IMR-90 (cell line): ENCODE measurements around the gene PLD2. TPM values are rescaled to one million over a fixed set of nuclear protein-coding genes. Genes with fewer than 3 reads are reported as not detected.

Experiments used
- ATAC-seq: fragments of 200-7000 bp; cut with Tn5 transposase; 2 replicates; pipeline ENCODE4 v1.9.1; 2020; ENCODE audit warnings: low read depth, mild to moderate bottlenecking, moderate library complexity
- BruUV-seq: library from RNA; stranded (reverse); fragments of 400-500 nt; replicated peaks from 2 replicates; lab custom pipeline; 2021; lab: Mats Ljungman, UMichigan
- CTCF ChIA-PET: fragments of 300-600 bp; formaldehyde crosslinking; extraction: SDS; loops from one replicate; lab custom pipeline; 2021; ENCODE audit warnings: antibody characterized with exemption; lab: Yijun Ruan, JAX
- POLR2A ChIA-PET: fragments of 300-600 bp; sonication (Branson Sonifier 250); formaldehyde crosslinking; loops from one replicate; lab custom pipeline; 2022; ENCODE audit warnings: antibody characterized with exemption; ENCODE audit not compliant: unreplicated experiment; lab: Charles Lee
- DNase-seq: peaks from one replicate; pipeline ENCODE4 v3.0.0; 2013
- H2AFZ ChIP-seq: replicated peaks from 2 replicates; pipeline ENCODE3; 2013; ENCODE audit warnings: low read length, mild to moderate bottlenecking; ENCODE audit not compliant: poor library complexity
- H2AK5ac ChIP-seq: 2 replicates; pipeline ENCODE4 v1.6.1; 2013; ENCODE audit warnings: low read depth, low read length, inconsistent platforms
- H2AK9ac ChIP-seq: replicated peaks from 2 replicates; pipeline ENCODE3; 2013; ENCODE audit warnings: mild to moderate bottlenecking, low read depth, low read length, moderate library complexity; ENCODE audit not compliant: poor library complexity
- H2BK120ac ChIP-seq: 2 replicates; pipeline ENCODE4 v1.6.1; 2013; ENCODE audit warnings: low read depth, low read length, inconsistent platforms
- H2BK15ac ChIP-seq: 3 replicates; pipeline ENCODE4 v1.6.1; 2013; ENCODE audit warnings: low read depth, low read length, inconsistent platforms
- H2BK20ac ChIP-seq: 2 replicates; pipeline ENCODE4 v1.6.1; 2013; ENCODE audit warnings: low read depth, mild to moderate bottlenecking, inconsistent platforms, low read length, moderate library complexity
- H2BK5ac ChIP-seq: 2 replicates; pipeline ENCODE4 v1.6.1; 2013; ENCODE audit warnings: mild to moderate bottlenecking, low read depth, low read length, inconsistent platforms; ENCODE audit not compliant: poor library complexity, severe bottlenecking
- H3K14ac ChIP-seq: replicated peaks from 2 replicates; pipeline ENCODE4 v1.6.1; 2013; ENCODE audit warnings: low read depth, low read length, inconsistent platforms
- H3K18ac ChIP-seq: 2 replicates; pipeline ENCODE4 v1.6.1; 2013; ENCODE audit warnings: low read depth, low read length, control low read depth
- H3K23ac ChIP-seq: 2 replicates; pipeline ENCODE4 v1.6.1; 2013; ENCODE audit warnings: low read depth, low read length, inconsistent platforms
- H3K27ac ChIP-seq: 2 replicates; pipeline ENCODE4 v1.5.1; 2013; ENCODE audit warnings: mild to moderate bottlenecking, control low read depth, low read length; ENCODE audit not compliant: insufficient read depth
- H3K27me3 ChIP-seq: 2 replicates; pipeline ENCODE4 v1.6.1; 2013; ENCODE audit warnings: low read length; ENCODE audit not compliant: control insufficient read depth, insufficient read depth
- H3K36me3 ChIP-seq: 2 replicates; pipeline ENCODE4 v1.6.1; 2013; ENCODE audit warnings: low read length, mixed read lengths; ENCODE audit not compliant: control insufficient read depth, insufficient read depth
- H3K4ac ChIP-seq: 2 replicates; pipeline ENCODE4 v1.6.1; 2013; ENCODE audit warnings: low read depth, low read length, inconsistent platforms
- H3K4me1 ChIP-seq: 2 replicates; pipeline ENCODE4 v1.6.1; 2013; ENCODE audit warnings: low read length, mixed read lengths; ENCODE audit not compliant: control insufficient read depth, insufficient read depth
- H3K4me2 ChIP-seq: 2 replicates; pipeline ENCODE4 v1.6.1; 2013; ENCODE audit warnings: low read depth, mild to moderate bottlenecking, control low read depth, low read length, moderate library complexity
- H3K4me3 ChIP-seq: 2 replicates; pipeline ENCODE4 v1.5.1; 2013; ENCODE audit warnings: low read depth, mild to moderate bottlenecking, control low read depth, low read length, moderate library complexity; ENCODE audit not compliant: insufficient read depth
- H3K56ac ChIP-seq: 2 replicates; pipeline ENCODE4 v1.6.1; 2013; ENCODE audit warnings: low read length, inconsistent platforms; ENCODE audit not compliant: insufficient read depth; ENCODE audit errors: extremely low read depth
- H3K79me1 ChIP-seq, 2 experiments: 2 replicates each; pipeline ENCODE4 v1.6.1; 2013; ENCODE audit warnings: low read length in 2 of 2, inconsistent platforms in 1 of 2, low read depth in 1 of 2
- H3K9ac ChIP-seq: 2 replicates; pipeline ENCODE4 v1.6.1; 2013; ENCODE audit warnings: low read depth, low read length, control low read depth
- H3K9me1 ChIP-seq: 2 replicates; pipeline ENCODE4 v1.6.1; 2013; ENCODE audit warnings: low read length, inconsistent platforms; ENCODE audit not compliant: insufficient read depth
- H3K9me3 ChIP-seq: 2 replicates; pipeline ENCODE4 v1.6.1; 2013; ENCODE audit warnings: low read length; ENCODE audit not compliant: control insufficient read depth, insufficient read depth
- H4K20me1 ChIP-seq: 2 replicates; pipeline ENCODE4 v1.6.1; 2013; ENCODE audit warnings: low read length, inconsistent platforms; ENCODE audit not compliant: insufficient read depth
- H4K5ac ChIP-seq: 2 replicates; pipeline ENCODE4 v1.6.1; 2013; ENCODE audit warnings: mild to moderate bottlenecking, low read depth, low read length, control low read depth
- H4K8ac ChIP-seq, 2 experiments: 2 replicates each; pipeline ENCODE4 v1.6.1; 2013; ENCODE audit warnings: low read depth in 2 of 2, low read length in 2 of 2, control low read depth in 1 of 2, inconsistent platforms in 1 of 2
- H4K91ac ChIP-seq: 2 replicates; pipeline ENCODE4 v1.6.1; 2013; ENCODE audit warnings: low read depth, low read length, inconsistent platforms; ENCODE audit not compliant: insufficient read depth
- BHLHE40 ChIP-seq: fragments of 150-350 bp; IDR thresholded peaks from 2 replicates; pipeline ENCODE4 v1.6.1; 2016; ENCODE audit warnings: mild to moderate bottlenecking, low read depth, low read length
- CEBPB ChIP-seq: IDR thresholded peaks from 2 replicates; pipeline ENCODE4 v1.6.1; 2012; ENCODE audit warnings: low read depth, low read length, improper control_type of control experiment
- CHD1 ChIP-seq: IDR thresholded peaks from 2 replicates; pipeline ENCODE4 v1.6.1; 2012; ENCODE audit warnings: low read depth, low read length, improper control_type of control experiment
- FOS ChIP-seq: fragments of 150-350 bp; IDR thresholded peaks from 2 replicates; pipeline ENCODE4 v1.6.1; 2016; ENCODE audit warnings: low read depth, low read length
- MAFK ChIP-seq: IDR thresholded peaks from 2 replicates; pipeline ENCODE4 v1.6.1; 2012; ENCODE audit warnings: low read depth, low read length, improper control_type of control experiment
- MAZ ChIP-seq: IDR thresholded peaks from 2 replicates; pipeline ENCODE4 v1.6.1; 2012; ENCODE audit warnings: low read depth, mild to moderate bottlenecking, low read length, improper control_type of control experiment, moderate library complexity, borderline replicate concordance
- POLR2A ChIP-seq: IDR thresholded peaks from 2 replicates; pipeline ENCODE4 v1.6.1; 2012; ENCODE audit warnings: mild to moderate bottlenecking, low read depth, low read length
- RAD21 ChIP-seq: IDR thresholded peaks from 2 replicates; pipeline ENCODE4 v1.6.1; 2012; ENCODE audit warnings: low read length, improper control_type of control experiment
- RCOR1 ChIP-seq: IDR thresholded peaks from 2 replicates; pipeline ENCODE4 v1.6.1; 2012; ENCODE audit warnings: mild to moderate bottlenecking, low read length, improper control_type of control experiment; ENCODE audit not compliant: insufficient replicate concordance
- SMC3 ChIP-seq: fragments of 150-350 bp; IDR thresholded peaks from 2 replicates; pipeline ENCODE4 v1.6.1; 2016; ENCODE audit warnings: low read depth, mild to moderate bottlenecking, antibody characterized with exemption, low read length, moderate library complexity
- WGBS, 2 experiments: methylation state at CpG; one replicate each; pipeline versions ENCODE4 v1.1.5 to v1.1.7; 2013; ENCODE audit warnings: missing lambda C conversion rate in 2 of 2; ENCODE audit not compliant: insufficient read length in 1 of 2; ENCODE audit errors: extremely low coverage in 2 of 2; 5-methylcytosine and 5-hydroxymethylcytosine counted together
- dilution Hi-C: fragments of 300-500 bp; cut with HindIII; formaldehyde crosslinking; loops from one replicate; pipeline ENCODE4 v1.14.3; 2018; ENCODE audit warnings: low sequenced_read_pairs; ENCODE audit not compliant: unreplicated experiment
- in situ Hi-C: fragments of 300-500 bp; cut with MboI; formaldehyde crosslinking; loops from 3 replicates; pipeline ENCODE4 v1.14.3; 2019; ENCODE audit warnings: low sequenced_read_pairs, inconsistent platforms, mixed read lengths
- intact Hi-C: fragments of 100-400 bp; cut with micrococcal nuclease; formaldehyde crosslinking; loops from 2 replicates; pipeline ENCODE4 v1.10.0; 2022
- polyA plus RNA-seq, 3 experiments: library from polyadenylated mRNA; depleted of rRNA; stranded (reverse); fragments of >200 nt; gene quantifications; 2 replicates each; pipeline ENCODE4 v1.2.3, GENCODE V29; 2012; ENCODE audit warnings: low replicate concordance in 1 of 3
- total RNA-seq: library from RNA; depleted of rRNA; stranded (reverse); fragments of >200 nt; gene quantifications from 2 replicates; pipeline ENCODE4 v1.2.3, GENCODE V29; 2012
- TF ChIP-seq, protein P1 (sequence below): fragments of 150-350 bp; IDR thresholded peaks from 2 replicates; pipeline ENCODE4 v1.6.1; 2017; ENCODE audit warnings: mild to moderate bottlenecking, antibody characterized with exemption, low read length, low read depth
- TF ChIP-seq, protein P2 (sequence below): fragments of 150-350 bp; IDR thresholded peaks from 2 replicates; pipeline ENCODE4 v1.6.1; 2016; ENCODE audit warnings: low read depth, mild to moderate bottlenecking, low read length, moderate library complexity, borderline replicate concordance

PLD2 gene
- total and polyA plus RNA-seq, 2 of the 4 experiments (the other 2 are of a cell fraction): 12.5 to 28.0 TPM

DNA sequence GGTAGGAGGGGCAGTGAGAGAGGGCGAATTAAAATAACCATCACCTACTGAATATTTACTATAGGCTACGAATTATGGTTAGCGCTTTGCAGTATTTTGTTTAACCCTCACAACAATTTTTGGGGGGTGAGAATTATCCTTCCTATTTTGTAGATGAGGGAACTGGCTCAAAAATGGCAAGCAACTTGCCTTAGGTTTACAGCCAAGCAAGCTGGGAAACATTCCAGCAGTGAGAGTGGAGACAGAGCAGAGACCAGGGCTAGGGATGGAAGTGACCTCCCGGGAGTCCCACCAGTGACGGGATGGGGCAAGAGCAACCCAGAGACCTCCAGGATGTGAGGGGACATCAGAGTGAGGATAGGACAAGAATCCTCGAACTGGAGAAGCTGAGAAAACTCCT lies 20.4 kb upstream of the PLD2 start:
- Histone ChIP-seq H4K20me1 (no peaks in the 10 kb centered on the region), H3K27ac (no peak overlapping the region), H3K4me1 (peaks cover 5% of the 10 kb centered on the region; the same call in 1 of the 2 replicates), H3K9me3 (no peaks in the 10 kb centered on the region), H2BK20ac (no peak overlapping the region), H3K4me2 (no peak overlapping the region; the same call in 1 of the 2 replicates), H3K9ac (no peak overlapping the region), H2BK15ac (no peak overlapping the region), H3K4ac (no peak overlapping the region), H3K27me3 (peaks cover 40% of the 10 kb centered on the region), H2AK9ac (no peak overlapping the region), H3K4me3 (no peak overlapping the region), H2BK5ac (no peak overlapping the region), H3K36me3 (no peaks in the 10 kb centered on the region), H2AK5ac (no peak overlapping the region), H2BK120ac (no peak overlapping the region), H4K5ac (no peak overlapping the region), H3K56ac (no peak overlapping the region), H3K23ac (peak overlapping the region; percentile 65; the same call in 1 of the 2 replicates), H3K14ac (no peak overlapping the region), H3K9me1 (peaks cover 4% of the 10 kb centered on the region), H4K8ac (no peak overlapping the region), H2AFZ (no peak overlapping the region), H4K91ac (no peak overlapping the region), H3K79me1 (peaks cover 0 to 5% of the 10 kb centered on the region in 2 experiments; a peak in 2 of 4 replicates), H3K18ac (no peak overlapping the region)
- ChIA-PET CTCF (no interaction called here), POLR2A (no interaction called here)
- BruUV-seq: no TSS peak
- DNase-seq (no peak), ATAC-seq (no peak)
- in situ Hi-C loops: loop anchor here (5.0 kb wide), 1 partner anchor 96 kb away; no protein-coding TSS in a partner anchor
- intact Hi-C loops: no loop called here
- dilution Hi-C loops: no loop called here
- TF ChIP-seq SMC3: no peak
- no peak for TF ChIP-seq CEBPB
- TF ChIP-seq, protein P1, sequence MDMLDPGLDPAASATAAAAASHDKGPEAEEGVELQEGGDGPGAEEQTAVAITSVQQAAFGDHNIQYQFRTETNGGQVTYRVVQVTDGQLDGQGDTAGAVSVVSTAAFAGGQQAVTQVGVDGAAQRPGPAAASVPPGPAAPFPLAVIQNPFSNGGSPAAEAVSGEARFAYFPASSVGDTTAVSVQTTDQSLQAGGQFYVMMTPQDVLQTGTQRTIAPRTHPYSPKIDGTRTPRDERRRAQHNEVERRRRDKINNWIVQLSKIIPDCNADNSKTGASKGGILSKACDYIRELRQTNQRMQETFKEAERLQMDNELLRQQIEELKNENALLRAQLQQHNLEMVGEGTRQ: no peak
- no peak for TF ChIP-seq MAFK
- TF ChIP-seq POLR2A: no peak
- TF ChIP-seq CHD1: no peak
- no peak for TF ChIP-seq FOS
- no peak for TF ChIP-seq MAZ
- no peak for TF ChIP-seq RAD21
- TF ChIP-seq, protein P2, sequence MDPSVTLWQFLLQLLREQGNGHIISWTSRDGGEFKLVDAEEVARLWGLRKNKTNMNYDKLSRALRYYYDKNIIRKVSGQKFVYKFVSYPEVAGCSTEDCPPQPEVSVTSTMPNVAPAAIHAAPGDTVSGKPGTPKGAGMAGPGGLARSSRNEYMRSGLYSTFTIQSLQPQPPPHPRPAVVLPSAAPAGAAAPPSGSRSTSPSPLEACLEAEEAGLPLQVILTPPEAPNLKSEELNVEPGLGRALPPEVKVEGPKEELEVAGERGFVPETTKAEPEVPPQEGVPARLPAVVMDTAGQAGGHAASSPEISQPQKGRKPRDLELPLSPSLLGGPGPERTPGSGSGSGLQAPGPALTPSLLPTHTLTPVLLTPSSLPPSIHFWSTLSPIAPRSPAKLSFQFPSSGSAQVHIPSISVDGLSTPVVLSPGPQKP: no peak
- no peak for TF ChIP-seq BHLHE40
- no peak for TF ChIP-seq RCOR1
- no CpG with 5 or more reads among the region's 6 CpGs for WGBS, 2 experiments
